GM19438 (cell line): ENCODE results near the gene CCL26.
"Not testable (repeated sequence)": the region's sequence is repeated elsewhere in the genome, so short reads cannot be mapped to it uniquely, and the experiment has no call there.

Experiments
- ATAC-seq: cut with Tn5 transposase; IDR thresholded peaks from one replicate; pipeline ENCODE4 v1.9.1; 2021; ENCODE audit warnings: low read depth; ENCODE audit not compliant: unreplicated experiment

The CCL26 gene

DNA sequence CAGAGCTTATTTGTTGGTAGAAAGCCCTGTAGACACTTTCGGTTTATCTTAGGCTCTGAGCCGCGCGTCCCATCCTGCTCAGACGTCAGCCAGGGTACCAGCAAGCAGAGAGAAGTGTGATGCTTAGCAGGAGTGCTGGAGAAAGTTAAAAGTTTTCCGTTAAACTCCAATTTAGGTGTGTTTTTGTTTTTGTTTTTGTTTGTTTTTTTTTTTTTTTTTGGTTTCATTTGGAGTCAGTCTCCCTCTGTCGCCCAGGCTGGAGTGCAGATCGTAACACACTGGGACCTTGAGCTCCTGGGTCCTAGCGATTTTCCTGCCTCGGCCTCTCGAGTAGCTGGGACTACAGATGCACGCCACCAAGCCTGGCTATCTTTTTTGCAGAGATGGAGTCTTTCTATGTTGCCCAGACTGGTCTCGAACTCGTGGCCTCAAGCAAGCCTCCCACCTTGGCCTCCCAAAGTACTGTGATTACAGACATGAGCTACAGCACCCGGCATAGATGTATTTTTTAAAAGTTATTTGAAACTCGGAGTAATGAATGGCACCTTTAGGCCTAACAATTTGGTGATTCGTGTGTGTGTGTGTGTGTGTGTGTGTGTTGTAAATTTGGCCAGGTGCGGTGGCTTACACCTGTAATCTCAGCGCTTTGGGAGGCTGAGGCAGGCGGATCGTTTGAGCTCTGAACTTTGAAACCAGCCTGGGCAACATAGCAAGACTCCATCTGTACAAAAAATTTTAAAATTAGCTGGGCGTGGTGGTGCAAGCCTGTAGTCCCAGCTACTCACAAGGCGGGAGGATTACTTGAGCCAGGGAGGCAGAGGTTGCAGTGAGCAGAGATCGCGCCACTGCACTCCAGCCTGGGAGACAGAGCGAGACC is 32.0 kb downstream of the CCL26 start:
- peak; percentile 14 for ATAC-seq

DNA sequence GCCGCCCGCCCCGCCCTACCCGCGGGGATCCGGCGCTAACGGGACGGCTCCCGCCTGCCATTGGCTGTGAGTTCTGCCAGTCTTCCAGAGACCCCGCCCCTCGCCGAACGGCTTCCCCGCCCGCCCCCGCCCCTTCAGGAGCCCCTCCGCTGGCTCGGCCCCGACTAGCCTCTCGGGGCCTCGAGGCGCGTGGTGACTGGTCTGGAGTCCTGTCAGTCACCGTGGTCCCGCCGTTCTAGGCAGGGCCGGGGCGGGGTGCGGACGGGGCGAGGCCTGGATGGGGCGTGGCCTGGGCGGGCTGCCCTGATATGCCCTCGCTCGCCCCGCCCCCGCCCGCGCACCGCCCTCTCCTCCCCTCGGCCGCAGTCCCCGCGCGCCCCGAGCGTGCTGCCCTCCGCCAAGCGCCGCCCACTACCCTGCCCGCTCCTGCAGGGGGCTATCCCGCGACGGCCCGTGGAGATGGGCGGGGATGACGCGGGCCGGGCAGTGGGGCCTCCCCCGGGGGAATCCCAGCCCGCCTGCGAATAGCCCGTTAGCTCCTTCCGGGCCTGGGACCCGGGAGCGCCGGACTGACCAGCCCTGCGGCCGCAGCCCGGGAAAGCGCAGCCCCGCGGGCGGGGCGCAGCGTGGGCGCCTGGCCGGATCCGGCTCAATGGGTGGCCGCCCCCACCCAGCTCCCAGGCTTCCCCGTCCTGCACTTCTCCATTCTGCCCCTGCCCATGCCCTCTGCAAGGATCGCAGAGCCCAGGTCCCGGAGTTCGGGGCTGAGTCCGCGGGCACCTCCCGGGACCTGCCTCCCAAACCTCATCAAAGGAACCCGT is 32.8 kb downstream of the CCL26 start:
- ATAC-seq = peak; percentile 92

DNA sequence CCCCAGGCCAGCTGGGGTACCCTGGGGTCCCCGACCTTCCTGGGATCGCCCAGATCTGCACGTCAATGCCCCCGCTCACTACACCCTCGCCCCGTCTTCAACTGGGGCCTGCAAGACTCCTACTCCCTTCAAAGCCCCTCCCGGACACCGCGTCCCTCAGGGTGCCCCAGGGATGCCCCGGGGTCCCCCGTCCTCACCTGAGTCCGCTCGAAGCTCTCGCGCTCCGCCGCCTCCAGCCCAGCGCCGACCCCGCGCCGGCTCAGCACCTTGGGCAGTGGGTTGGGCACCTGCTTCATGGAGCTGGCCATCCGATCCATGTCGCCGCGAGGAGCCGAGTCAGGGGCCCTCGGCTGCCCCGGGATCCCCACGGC is 33.4 kb downstream of the CCL26 start, which contains the start of gene HIP1:
Gene HIP1 (minus strand): TSS at position 338 of the 371 bp plus-strand sequence. CDS start 21 bp downstream, at position 317.
- ATAC-seq = peak; percentile 7

DNA sequence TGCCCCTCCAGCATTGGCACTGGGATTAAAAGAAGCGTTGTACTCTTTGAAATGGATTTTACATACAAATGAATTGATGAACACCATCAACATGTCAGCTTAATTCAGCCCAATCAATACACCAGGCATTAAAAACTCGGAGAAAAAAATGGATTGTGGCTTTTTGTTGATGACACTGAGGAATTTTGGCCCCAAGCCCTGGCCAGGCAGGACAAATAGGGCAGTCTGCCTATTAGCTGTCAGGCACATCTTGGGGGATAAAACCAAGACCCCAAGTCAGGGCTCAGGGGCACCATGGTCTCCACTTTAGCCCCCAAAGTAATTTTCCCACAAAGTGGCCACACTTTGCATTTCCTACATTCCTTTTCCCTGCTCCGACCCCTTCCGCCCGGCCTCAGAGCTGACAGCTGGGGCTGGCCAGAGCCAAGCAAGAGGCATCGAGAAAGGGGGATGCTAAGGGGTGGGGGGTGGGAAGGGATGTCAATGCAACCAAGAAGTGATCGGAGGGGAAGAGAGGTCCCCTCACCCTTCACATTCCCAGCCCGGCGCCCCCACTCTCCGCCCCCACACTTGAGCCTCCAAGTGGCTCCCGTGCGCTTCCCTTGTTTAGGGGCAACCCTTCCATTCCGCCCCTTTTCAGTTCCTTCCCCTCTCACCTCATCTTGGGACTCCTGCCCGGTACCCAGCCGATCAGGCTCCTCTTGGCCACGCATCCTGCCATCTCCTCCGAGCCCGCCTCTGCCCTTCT is 34.0 kb downstream of the CCL26 start:
- no peak for ATAC-seq

DNA sequence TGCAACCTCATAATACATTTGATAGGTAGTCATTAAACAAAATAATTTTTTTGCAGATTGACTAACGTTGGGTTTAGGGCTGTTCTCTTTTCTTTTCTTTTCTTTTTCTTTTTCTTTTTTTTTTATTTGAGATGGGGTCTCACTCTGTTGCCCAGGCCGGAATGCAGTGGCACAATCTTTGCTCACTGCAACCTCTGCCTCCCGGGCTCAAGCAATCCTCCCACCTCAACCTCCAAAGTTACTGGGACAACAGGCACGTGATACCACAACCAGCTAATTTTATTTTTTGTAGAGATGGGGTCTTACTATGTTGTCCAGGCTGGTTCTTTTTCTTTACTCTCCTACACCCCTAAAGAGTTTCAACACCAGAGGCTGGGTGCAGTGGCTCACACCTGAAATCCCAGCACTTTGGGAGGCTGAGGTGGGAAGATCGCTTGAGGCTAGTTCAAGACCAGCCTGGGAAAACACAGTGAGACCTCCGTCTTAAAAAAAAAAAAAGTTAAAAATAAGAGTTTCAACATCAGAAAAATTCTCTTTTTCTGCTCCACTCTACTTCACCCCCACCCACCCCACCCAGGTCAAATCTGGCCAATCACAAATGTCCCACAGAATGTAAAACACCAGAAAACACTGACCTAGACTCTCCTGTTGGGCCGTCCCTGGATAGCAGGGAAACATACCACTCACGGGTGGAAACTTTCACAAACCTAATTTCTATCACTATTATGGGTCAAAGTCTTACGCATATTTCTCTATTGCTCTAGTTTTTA is 36.2 kb downstream of the CCL26 start:
- ATAC-seq = no peak

DNA sequence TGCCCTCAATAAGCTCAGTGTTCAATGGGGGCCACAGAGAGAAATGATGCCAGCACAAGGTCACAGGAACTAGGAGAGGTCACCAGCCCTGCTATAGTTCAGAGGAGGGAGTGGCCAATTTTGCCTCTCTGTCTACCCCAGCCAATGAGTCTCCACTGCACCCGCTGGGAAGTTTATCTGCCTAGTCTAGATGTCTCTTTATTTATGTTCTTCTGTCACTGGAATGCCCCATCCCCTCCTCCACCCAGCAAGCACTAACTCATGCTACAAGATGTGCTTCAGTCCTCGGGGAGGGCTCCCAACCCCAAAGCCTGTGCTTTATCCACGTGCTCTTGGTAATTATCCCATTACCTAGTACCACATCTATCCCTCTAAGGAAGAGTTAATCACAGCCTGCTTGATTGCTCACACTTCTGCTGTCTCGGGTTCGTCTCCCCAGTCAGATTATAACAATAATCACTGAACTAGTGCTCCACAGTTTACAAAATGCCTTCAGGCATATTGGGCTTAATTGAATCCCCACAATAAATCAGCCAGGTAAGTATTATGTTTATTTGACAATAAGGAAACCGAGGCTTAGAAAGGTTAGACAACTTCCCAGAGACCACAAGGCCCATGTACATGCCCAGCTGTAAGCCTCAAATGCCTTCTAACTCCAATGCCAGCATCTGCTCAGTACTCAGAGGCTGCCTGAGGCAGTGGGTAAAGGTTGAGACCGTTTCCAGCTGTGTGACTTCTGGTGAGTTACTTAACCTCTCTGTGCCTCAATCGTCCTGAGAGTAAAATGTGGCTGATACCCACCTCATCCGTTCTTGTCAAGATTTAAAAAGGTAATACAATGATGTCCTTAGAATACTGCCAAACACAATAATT is 37.2 kb downstream of the CCL26 start:
- no peak for ATAC-seq

DNA sequence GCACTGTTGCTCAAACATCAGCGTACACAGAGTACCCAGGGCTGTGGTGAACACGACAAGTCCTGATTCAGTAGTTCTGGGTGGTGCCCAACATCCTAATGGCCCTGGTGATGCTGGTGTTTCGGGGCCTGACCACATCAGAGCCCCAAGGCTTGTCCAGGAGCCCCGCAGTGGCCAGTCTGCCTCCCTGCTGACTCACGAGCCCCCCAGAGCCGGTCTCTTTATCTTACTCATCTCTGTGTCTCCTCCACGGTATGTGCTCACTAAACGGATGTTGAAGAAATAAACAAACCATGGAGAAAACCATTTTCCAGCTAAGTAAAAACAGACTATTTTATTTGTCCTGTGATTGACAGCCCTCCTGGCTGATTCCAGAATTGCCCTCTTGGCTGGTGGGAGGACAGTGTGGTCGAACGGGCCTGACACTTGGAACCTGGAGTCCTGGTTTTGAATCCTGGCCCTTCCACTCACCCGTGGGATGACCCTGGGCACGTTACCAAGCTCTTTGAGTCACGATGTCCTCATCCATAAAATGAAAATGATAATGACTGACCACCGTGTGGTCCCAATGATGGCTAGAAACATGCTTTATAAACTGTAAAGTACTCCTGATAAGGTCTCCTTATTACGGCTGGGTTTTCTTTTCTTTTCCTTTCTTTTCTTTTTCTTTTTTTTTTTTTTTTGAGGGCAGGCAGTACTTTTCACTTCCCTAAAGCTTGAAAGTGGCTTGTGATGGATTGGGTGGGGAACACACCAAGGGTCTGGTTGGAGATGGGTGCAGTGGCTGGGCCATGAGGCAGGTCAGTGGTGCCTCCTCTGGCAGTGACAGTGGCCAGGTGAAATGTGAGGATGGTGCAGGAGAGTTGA is 39.0 kb downstream of the CCL26 start:
- ATAC-seq = no peak

DNA sequence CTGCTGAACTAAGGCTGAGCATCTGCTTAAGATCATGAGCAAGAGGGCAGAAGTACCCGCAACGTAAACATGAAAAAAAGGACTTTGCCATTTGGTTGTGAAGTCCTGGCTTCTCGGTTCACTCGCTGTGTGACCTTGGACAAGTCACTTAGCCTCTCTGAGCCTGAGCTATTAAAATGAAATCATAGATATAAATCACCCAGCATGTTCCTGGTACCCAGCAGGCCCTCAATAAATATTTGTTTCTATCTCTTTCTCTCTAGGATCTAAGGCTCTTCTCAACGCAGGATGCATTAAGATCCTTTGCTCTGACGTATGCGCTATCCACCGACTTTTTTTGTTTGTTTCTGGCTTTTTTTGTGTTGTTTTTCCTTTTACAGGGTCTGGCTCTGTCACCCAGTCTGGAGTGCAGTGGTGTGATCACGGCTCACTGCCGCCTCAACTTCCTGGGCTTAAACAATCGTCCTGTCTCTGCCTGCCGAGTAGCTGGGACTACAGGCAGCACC is 39.9 kb downstream of the CCL26 start:
- ATAC-seq = no peak

DNA sequence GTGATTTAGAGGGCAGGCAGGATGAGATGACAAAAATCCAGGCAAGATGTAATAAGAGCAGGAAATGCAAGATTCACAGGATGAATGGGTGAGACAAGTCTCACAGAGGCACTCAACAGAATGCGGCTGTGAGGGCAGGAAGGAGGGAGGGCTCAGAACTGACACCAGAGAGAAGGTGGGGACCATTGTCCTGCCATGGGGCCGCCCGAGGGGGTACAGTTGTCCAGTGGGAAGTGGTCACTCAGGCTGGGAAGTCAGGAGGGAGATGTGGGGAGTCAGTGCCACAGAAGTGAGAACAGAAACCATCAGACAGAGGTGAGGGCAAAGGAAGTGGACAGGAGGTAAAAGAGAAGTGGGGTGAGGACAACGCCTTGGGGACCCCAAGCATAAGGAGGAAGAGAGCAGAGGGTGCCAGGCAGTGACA is 42.1 kb downstream of the CCL26 start:
- no peak for ATAC-seq

DNA sequence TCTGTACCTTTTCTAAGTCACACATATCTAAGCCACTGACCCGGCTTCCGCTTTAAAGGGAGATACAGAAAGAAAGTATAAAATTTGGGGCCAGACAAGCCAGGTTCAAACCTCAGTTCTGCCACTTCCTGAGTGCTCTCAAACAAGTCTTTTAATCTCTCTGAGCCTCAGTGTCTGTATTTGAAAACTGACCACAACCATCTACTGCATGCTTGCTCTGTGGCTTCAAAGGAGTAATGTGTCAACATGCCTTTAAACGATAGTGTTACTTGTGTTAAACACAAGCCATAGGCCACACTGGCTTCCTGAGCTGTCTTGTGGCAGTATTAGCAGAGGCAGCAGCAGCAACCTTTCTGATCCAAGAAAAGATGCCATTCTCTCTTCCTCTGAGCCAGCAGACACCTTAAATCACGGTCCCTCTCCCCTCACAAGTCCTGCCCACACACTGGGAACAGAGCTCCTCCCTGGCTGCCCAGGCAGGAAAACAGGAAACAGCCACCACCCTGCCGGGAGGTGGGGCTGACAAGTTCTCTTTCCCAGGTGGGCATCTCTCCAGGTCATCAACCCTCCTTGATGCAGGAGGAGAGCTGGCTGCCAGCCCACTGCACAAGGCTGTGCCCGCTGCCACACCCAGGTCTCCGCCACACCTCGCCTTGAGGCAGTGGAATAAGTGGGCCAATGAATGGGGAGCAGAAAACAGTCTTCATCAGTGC is 44.0 kb downstream of the CCL26 start:
- ATAC-seq = no peak

DNA sequence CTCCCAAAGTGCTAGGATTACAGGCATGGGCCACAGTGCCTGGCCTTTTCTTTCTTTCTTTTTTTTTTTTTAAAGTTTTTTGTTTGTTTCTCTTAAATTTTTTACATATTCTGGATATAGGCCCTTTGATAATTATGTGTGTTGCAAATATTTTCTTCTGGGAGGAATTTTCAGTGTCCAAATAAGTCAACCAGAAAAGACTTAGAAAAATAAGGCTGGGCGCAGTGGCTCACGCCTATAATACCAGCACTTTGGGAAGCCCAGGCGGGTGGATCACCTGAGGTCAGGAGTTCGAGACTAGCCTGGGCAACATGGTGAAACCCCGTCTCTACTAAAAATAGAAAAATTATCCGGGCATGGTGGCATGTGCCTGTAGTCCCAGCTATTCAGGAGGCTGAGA is 44.7 kb downstream of the CCL26 start:
- not testable (repeated sequence) for ATAC-seq

DNA sequence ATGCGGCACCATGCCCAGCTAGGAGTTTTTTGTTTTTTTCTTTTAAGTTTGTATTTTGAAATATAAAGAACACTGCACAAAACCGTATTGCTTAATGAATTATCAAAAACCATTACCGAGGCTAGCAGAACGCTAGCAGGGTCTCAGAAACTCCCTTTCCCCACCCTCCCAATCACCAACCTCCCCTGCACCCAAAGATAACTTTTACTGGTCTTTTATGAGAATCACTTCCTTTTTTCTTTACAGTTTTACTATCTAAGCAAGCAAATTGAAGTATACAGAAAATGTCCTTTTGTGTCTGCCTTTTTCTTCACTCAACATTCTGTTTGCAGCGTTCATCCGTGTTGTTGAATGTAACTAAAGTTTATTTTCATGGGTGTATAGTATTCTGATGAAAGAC is 46.7 kb downstream of the CCL26 start:
- no peak for ATAC-seq

DNA sequence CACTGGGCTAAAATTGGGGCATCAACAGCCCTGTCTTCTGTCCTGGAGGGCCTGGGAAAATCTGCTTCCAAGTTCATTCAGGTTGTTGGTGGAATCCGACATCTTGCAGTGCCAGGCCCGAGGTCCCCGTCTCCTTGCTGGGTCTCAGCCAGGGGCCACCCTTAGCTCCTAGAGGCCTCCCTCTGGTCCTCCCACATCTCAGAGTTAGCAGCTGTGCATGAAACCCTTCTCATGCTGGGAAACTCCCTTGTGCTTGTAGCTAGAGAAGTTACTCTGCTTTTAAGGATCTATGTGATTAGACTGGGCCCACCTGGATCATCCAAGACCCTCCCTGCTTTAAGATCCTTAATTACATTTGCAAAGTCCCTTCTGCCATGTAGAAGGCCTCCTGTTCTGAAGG is 48.6 kb downstream of the CCL26 start:
- no peak for ATAC-seq

DNA sequence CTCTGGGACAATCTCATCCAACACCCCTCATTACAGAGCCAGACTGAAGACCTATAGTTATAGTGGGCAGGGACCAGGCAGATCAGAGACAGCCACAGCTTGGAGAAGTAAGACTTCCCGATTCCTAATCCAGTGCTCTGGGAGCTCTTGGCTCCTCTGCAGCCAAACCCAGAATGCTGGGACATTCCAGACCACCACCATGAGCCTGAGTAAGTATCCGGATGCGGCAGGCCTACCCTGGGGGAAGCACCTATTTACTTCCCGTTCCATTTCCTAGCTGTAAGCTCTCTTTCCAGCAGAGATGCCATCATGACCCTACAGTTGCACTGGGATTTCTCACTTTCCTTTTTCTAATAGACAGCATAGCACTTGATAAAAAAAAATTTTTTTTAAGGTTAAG is 49.6 kb downstream of the CCL26 start:
- ATAC-seq = no peak

DNA sequence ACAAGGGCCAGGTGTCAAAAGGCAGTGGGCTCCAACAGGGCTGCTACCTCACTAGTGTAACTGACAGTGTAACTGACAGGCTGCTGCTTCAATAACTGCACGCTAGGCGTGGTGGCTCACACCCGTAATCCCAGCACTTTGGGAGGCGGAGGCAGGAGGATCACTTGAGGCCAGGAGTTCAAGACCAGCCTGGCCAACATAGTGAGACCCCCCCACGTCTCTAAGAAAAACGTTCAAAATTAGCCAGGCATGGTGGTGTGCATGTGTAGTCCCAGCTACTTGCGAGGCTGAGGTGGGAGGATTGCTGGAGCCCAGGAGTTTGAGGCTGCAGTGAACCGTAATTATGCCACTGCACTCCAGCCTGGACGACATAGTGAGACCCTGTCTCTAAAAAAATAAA is 50.1 kb downstream of the CCL26 start:
- not testable (repeated sequence) for ATAC-seq

DNA sequence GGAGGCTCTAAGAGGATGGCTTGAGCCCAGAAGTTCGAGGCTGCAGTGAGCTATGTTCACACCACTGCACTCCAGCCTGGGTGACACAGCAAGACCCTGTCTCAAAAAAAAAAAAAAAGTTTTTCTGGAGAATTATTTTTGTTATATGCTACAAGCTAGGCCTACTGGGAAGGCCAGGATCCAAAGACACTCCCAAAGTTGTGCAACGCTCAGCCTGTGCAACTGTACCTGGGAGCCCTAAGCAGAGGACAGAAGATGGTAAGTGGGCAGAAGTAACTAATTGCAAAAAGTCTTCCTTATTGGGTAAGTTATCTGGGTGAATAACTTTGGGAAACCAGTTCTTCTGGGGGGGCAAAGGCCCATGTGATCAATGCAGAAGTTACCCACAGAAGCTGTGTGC is 50.6 kb downstream of the CCL26 start:
- ATAC-seq = no peak

DNA sequence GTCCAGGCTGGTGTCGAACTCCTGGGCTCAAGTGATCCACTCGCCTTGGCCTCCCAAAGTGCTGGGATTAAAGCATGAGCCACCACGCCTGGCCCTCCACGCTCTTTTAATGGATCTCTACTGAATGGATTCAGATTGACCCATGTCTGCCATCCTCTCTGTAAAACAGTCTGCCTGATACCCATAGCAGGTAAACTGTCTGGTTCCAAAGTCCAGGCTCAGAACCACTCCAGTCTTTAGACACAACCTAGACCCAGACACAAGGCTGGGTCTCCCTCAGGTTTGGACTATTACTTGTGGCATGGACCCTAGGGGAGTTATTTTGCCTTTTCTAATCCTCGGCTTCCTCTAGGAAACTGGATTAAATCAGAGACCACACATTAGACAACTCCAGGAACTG is 52.4 kb downstream of the CCL26 start:
- ATAC-seq = no peak
